Measurements from ENCODE around the gene MFAP5. TPM values are rescaled to one million over a fixed set of nuclear protein-coding genes. Genes with fewer than 3 reads are reported as not detected.

The MFAP5 gene
- total RNA-seq, 3 donors from 2014 or later (not counting 1 experiment from before 2014, with no cell fraction given): not detected

DNA sequence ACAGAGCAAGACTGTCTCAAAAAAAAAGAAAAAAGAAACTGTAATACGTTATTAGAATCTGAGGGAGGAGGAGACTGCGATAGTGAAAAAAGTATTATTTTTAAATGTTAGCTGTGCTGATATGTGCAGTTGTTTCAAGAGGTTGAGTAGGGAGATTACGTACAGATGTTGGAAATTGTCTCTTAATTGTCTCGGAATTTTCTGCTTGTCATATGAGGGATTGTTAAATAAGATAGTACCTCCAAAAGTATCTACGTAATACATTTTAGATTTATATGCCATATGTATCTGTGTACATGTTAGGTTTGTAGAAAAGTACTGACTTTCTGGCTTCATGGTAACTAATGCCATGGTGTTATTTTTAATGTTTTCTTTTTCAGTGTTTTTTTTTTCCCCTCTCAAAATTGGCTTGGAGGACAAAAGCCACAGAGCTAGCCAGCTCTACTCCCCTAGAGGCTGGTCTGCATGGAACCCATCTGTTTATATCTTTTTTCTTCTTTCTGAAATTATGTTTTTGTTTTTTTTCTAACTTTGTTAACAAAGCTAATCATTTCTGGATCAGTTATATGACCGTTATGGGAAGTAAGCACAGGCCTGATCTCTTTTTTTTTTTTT lies 38.5 kb upstream of the MFAP5 start:
- no peaks in the 10 kb centered on the region for H3K9me3 ChIP-seq (ENCODE audit: control insufficient read depth, insufficient read depth, low read length)
- H3K36me3 ChIP-seq (ENCODE audit: control insufficient read depth, insufficient read depth, low read length): no peaks in the 10 kb centered on the region
- H3K27ac ChIP-seq (ENCODE audit: low read length): no peak overlapping the region
- no peaks in the 10 kb centered on the region for H3K27me3 Mint-ChIP-seq (ENCODE audit: low read depth in 2 of 2)
- H3K4me3 Mint-ChIP-seq: no peak overlapping the region
- ATAC-seq: no peak
- intact Hi-C loops (cut with micrococcal nuclease): no loop called here
- H3K27me3 ChIP-seq (ENCODE audit: control insufficient read depth, insufficient read depth, low read length): no peaks in the 10 kb centered on the region
- H3K4me3 ChIP-seq (ENCODE audit: low read length): no peak overlapping the region
- no peaks in the 10 kb centered on the region for H3K9me3 Mint-ChIP-seq
- H3K27ac Mint-ChIP-seq: no peak overlapping the region
- H3K4me1 Mint-ChIP-seq: peaks cover 27% of the 10 kb centered on the region in 2 donors
- WGBS (ENCODE audit: insufficient coverage): 94% methylated on average over 5 of the region's 6 CpGs
- peaks cover 7% of the 10 kb centered on the region for H3K4me1 ChIP-seq (ENCODE audit: control insufficient read depth, insufficient read depth, low read length)
- H3K36me3 Mint-ChIP-seq: no peaks in the 10 kb centered on the region
- TF ChIP-seq, protein P1, sequence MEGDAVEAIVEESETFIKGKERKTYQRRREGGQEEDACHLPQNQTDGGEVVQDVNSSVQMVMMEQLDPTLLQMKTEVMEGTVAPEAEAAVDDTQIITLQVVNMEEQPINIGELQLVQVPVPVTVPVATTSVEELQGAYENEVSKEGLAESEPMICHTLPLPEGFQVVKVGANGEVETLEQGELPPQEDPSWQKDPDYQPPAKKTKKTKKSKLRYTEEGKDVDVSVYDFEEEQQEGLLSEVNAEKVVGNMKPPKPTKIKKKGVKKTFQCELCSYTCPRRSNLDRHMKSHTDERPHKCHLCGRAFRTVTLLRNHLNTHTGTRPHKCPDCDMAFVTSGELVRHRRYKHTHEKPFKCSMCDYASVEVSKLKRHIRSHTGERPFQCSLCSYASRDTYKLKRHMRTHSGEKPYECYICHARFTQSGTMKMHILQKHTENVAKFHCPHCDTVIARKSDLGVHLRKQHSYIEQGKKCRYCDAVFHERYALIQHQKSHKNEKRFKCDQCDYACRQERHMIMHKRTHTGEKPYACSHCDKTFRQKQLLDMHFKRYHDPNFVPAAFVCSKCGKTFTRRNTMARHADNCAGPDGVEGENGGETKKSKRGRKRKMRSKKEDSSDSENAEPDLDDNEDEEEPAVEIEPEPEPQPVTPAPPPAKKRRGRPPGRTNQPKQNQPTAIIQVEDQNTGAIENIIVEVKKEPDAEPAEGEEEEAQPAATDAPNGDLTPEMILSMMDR (IDR thresholded peaks at IDR 0.05): no peak
- DNase-seq: no peak

DNA sequence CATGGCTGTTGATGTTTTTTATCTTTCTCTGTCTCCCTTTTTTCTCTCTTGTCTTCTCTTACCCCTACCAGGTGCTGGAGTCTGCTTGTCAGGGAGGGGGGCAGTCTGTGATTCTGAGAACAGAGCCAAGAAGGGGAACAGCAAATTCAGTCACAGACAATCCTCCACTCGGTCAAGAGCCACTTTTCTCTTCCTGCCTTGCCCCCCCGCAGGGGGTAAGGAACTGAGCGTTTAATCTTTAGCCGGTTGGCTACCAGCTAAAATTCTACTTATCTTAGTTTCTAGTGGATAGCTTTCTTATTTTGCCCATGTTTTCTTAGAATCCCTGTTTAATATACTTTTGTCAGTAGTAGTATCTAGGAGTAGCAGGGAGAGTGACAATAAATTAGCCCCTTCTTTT lies 37.1 kb upstream of the MFAP5 start:
- ATAC-seq (no peak), DNase-seq (no peak)
- intact Hi-C loops (cut with micrococcal nuclease): no loop called here
- peaks cover 28% of the 10 kb centered on the region in 2 donors for H3K4me1 Mint-ChIP-seq
- WGBS (ENCODE audit: insufficient coverage): 41% methylated on average over 4 of the region's 4 CpGs
- no peaks in the 10 kb centered on the region for H3K27me3 Mint-ChIP-seq (ENCODE audit: low read depth in 2 of 2)
- H3K4me3 ChIP-seq (ENCODE audit: low read length): no peak overlapping the region
- no peaks in the 10 kb centered on the region for H3K9me3 ChIP-seq (ENCODE audit: control insufficient read depth, insufficient read depth, low read length)
- peak overlapping the region; percentile 84 for H3K4me3 Mint-ChIP-seq
- no peaks in the 10 kb centered on the region for H3K36me3 ChIP-seq (ENCODE audit: control insufficient read depth, insufficient read depth, low read length)
- no peaks in the 10 kb centered on the region for H3K9me3 Mint-ChIP-seq
- no peaks in the 10 kb centered on the region for H3K27me3 ChIP-seq (ENCODE audit: control insufficient read depth, insufficient read depth, low read length)
- no peaks in the 10 kb centered on the region for H3K36me3 Mint-ChIP-seq
- peak overlapping the region; percentile 13 to 30 for H3K27ac Mint-ChIP-seq
- peaks cover 7% of the 10 kb centered on the region for H3K4me1 ChIP-seq (ENCODE audit: control insufficient read depth, insufficient read depth, low read length)
- H3K27ac ChIP-seq (ENCODE audit: low read length): no peak overlapping the region
- TF ChIP-seq, protein P1 (IDR thresholded peaks at IDR 0.05): no peak

DNA sequence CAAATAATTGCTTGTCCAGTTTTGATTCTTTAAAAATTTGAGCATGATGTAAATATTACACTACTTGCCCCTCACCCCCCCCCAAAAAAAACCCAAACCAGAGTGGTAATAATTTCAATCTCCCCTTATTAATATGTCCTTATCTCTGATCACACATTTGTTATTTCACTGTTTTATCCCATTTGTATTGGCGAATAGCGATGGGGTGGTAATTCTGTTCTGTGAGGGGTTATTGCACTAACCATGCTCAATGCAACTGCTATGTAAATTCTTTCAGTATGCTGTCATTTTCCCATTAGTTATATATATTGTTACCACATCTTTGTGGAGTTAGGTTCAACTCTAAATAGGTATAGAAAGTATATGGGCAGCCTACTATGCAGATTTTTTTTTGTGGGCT lies 36.3 kb upstream of the MFAP5 start:
- no CpG with 5 or more reads among the region's 2 CpGs for WGBS (ENCODE audit: insufficient coverage)
- Mint-ChIP-seq H3K36me3 (no peaks in the 10 kb centered on the region), H3K27ac (peak overlapping the region; percentile 48 to 92), H3K4me1 (peaks cover 28% of the 10 kb centered on the region in 2 donors), H3K4me3 (peak overlapping the region; percentile 80), H3K27me3 (ENCODE audit: low read depth in 2 of 2) (no peaks in the 10 kb centered on the region), H3K9me3 (no peaks in the 10 kb centered on the region)
- Histone ChIP-seq H3K36me3 (ENCODE audit: control insufficient read depth, insufficient read depth, low read length) (no peaks in the 10 kb centered on the region), H3K27ac (ENCODE audit: low read length) (no peak overlapping the region), H3K4me3 (ENCODE audit: low read length) (peak overlapping the region; percentile 98), H3K4me1 (ENCODE audit: control insufficient read depth, insufficient read depth, low read length) (peaks cover 7% of the 10 kb centered on the region), H3K9me3 (ENCODE audit: control insufficient read depth, insufficient read depth, low read length) (no peaks in the 10 kb centered on the region), H3K27me3 (ENCODE audit: control insufficient read depth, insufficient read depth, low read length) (no peaks in the 10 kb centered on the region)
- TF ChIP-seq, protein P1 (IDR thresholded peaks at IDR 0.05): no peak
- intact Hi-C loops (cut with micrococcal nuclease): no loop called here
- DNase-seq: no peak
- no peak for ATAC-seq
